ENCODE measurements around the gene MCM7. TPM values are rescaled to one million over a fixed set of nuclear protein-coding genes. Genes with fewer than 3 reads are reported as not detected.
A peak's percentile ranks its signal among the peaks of the same experiment; 100 is the strongest.

The MCM7 gene
- total and polyA plus RNA-seq, 2 of the 13 experiments (the other 11 are each of a cell fraction or from before 2014, with no cell fraction given): 84.5 to 214 TPM

GRCh38 chr7:100122067-100122466 lies 20.9 kb upstream of the MCM7 start (continued):
- TF ChIP-seq RELA (CRISPR knock-in tag; IDR thresholded peaks at IDR 0.05): no peak
- no peak for TF ChIP-seq ZBTB10 (CRISPR knock-in tag; IDR thresholded peaks at IDR 0.05; ENCODE audit: borderline replicate concordance)
- TF ChIP-seq ZNF446 (CRISPR knock-in tag; IDR thresholded peaks at IDR 0.05): no peak
- no peak for TF ChIP-seq ZSCAN12 (CRISPR knock-in tag; IDR thresholded peaks at IDR 0.05)
- no peak for TF ChIP-seq BCL6 (CRISPR knock-in tag; IDR thresholded peaks at IDR 0.05)
- TF ChIP-seq YY1 (IDR thresholded peaks at IDR 0.05; ENCODE audit: insufficient read depth, insufficient replicate concordance, low read depth, low read length): peak; percentile 50
- no peak for TF ChIP-seq SMC3 (IDR thresholded peaks at IDR 0.05; ENCODE audit: low read length)
- no peak for TF ChIP-seq THAP7 (CRISPR knock-in tag; IDR thresholded peaks at IDR 0.05)
- TF ChIP-seq NFIC (IDR thresholded peaks at IDR 0.05; ENCODE audit: low read length): 0 out of 2 replicates have a peak, but pooled peaks have one; percentile 24
- no peak; the same call in 1 of the 2 replicates for TF ChIP-seq CEBPG (CRISPR knock-in tag; IDR thresholded peaks at IDR 0.05)
- no peak; the same call in 1 of the 2 replicates for TF ChIP-seq ZNF768 (CRISPR knock-in tag; IDR thresholded peaks at IDR 0.05)
- no peak for TF ChIP-seq SYNCRIP (IDR thresholded peaks at IDR 0.05; ENCODE audit: insufficient read depth, low read depth, low read length)
- no peak for TF ChIP-seq ZNF878 (CRISPR knock-in tag; IDR thresholded peaks at IDR 0.05)
- TF ChIP-seq ZNF326 (CRISPR knock-in tag; IDR thresholded peaks at IDR 0.05; ENCODE audit: borderline replicate concordance): no peak
- 0 out of 2 replicates have a peak, but pooled peaks have one; percentile 9 for TF ChIP-seq MNT (IDR thresholded peaks at IDR 0.05)
- TF ChIP-seq ZSCAN21 (CRISPR knock-in tag; IDR thresholded peaks at IDR 0.05; ENCODE audit: borderline replicate concordance): 0 out of 2 replicates have a peak, but pooled peaks have one; percentile 55
- TF ChIP-seq ZBTB2 (CRISPR knock-in tag; IDR thresholded peaks at IDR 0.05; ENCODE audit: low read depth): 0 out of 2 replicates have a peak, but pooled peaks have one; percentile 35
- no peak for TF ChIP-seq HNRNPK (IDR thresholded peaks at IDR 0.05; ENCODE audit: low read depth, low read length, poor library complexity, severe bottlenecking)
- no peak for TF ChIP-seq ATF7-NPFF (CRISPR knock-in tag; IDR thresholded peaks at IDR 0.05; ENCODE audit: low read depth)
- no peak for TF ChIP-seq ZNF569 (CRISPR knock-in tag; IDR thresholded peaks at IDR 0.05; ENCODE audit: borderline replicate concordance)
- TF ChIP-seq BATF2 (CRISPR knock-in tag; IDR thresholded peaks at IDR 0.05): 0 out of 2 replicates have a peak, but pooled peaks have one; percentile 38
- no peak for TF ChIP-seq ZNF484 (CRISPR knock-in tag; IDR thresholded peaks at IDR 0.05; ENCODE audit: borderline replicate concordance, low read depth)
- TF ChIP-seq NR2F6 (IDR thresholded peaks at IDR 0.05): no peak
- peak; percentile 49; the same call in 1 of the 2 replicates for TF ChIP-seq NR2F6 (CRISPR knock-in tag; IDR thresholded peaks at IDR 0.05)

Data from HepG2 (cell line).